Ascending aorta (tissue), 2 donors: Measurements from ENCODE around the gene CEP70. TPM values are rescaled to one million over a fixed set of nuclear protein-coding genes. Genes with fewer than 3 reads are reported as not detected.

Source experiments
- DNase-seq, 2 donors: peaks; one replicate each; pipeline ENCODE4 v3.0.0-alpha.2; 2019; ENCODE audit warnings: low spot score in 2 of 2
- H3K27ac ChIP-seq, 2 donors: fragments of 200-600 bp; sonication (generic); one replicate each; pipeline ENCODE4 v1.5.1; 2016 to 2017; ENCODE audit warnings: mild to moderate bottlenecking in 1 of 2
- H3K27me3 ChIP-seq: fragments of 200-600 bp; sonication (generic); one replicate; pipeline ENCODE4 v1.5.1; 2017
- H3K36me3 ChIP-seq, 2 donors: fragments of 200-600 bp; sonication (generic); one replicate each; pipeline ENCODE4 v1.5.1; 2016
- H3K4me1 ChIP-seq, 2 donors: fragments of 200-600 bp; sonication (generic); one replicate each; pipeline ENCODE4 v1.5.1; 2016 to 2017; ENCODE audit warnings: mild to moderate bottlenecking in 1 of 2
- H3K4me3 ChIP-seq, 2 donors: fragments of 200-600 bp; sonication (generic); one replicate each; pipeline ENCODE4 v1.5.1; 2016 to 2017; ENCODE audit warnings: mild to moderate bottlenecking in 1 of 2
- H3K9me3 ChIP-seq, 2 donors: fragments of 200-600 bp; sonication (generic); one replicate each; pipeline ENCODE4 v1.5.1; 2016
- CTCF ChIP-seq, 3 experiments: fragments of 200-600 bp in 2 of 3; fragments of 450-650 bp in 1 of 3; sonication (generic) in 2 of 3; IDR thresholded peaks; one replicate each; pipeline ENCODE4 v1.5.1; 2016 to 2019; ENCODE audit warnings: antibody characterized with exemption in 3 of 3, mild to moderate bottlenecking in 1 of 3, moderate library complexity in 1 of 3
- intact Hi-C: fragments of 100-400 bp; cut with DNase I; formaldehyde crosslinking; loops from one replicate; pipeline ENCODE4 v1.15.1; 2023
- total RNA-seq: library from RNA; depleted of rRNA; stranded (reverse); fragments of >200 nt; gene quantifications from one replicate; pipeline ENCODE4 v1.1.0, GENCODE V29; 2016

The CEP70 gene
- total RNA-seq, 1 donor from 2014 or later, result 7.6 TPM

DNA sequence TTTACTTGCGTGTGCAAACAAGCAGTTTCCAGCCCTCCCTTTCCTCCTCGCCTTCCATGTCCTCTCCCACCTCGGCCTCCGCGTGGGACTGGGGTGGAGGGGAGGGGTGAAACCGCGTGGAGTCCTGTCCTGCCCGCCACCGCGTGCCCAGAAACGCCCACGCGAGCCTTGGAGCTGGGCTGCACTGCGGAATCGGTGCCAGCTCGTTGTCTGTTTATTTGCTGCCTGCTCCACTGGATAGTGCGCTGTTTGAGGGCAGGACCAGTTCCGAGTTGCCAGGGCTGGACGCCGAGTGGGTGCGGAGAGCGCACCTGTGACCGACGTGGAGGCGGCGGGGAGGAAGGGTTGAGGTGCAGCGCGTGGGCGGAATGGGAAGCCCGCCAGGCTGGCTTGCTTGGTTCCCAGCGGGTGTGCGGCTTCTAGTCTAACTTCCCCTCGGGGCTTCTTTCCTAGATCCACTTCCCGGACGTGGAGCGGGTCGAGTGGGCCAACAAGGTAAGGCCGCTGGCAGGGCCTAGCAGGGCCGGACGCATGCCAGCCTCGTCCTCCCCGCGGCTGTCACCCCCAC, 142.4 kb downstream of the CEP70 start:
- no peak for TF ChIP-seq CTCF (IDR thresholded peaks at IDR 0.05)
- intact Hi-C loops, result no loop called here
- Histone ChIP-seq H3K4me3 (no peak overlapping the region), H3K4me1 (no peaks in the 10 kb centered on the region), H3K36me3 (no peaks in the 10 kb centered on the region), H3K27me3 (no peaks in the 10 kb centered on the region), H3K27ac (no peak overlapping the region), H3K9me3 (no peaks in the 10 kb centered on the region)
- DNase-seq, result peak in 1 of 2 donors; percentile 50

- intact Hi-C loops, result no loop called here
- Histone ChIP-seq H3K4me3 (no peak overlapping the region), H3K27me3 (no peaks in the 10 kb centered on the region), H3K27ac (no peak overlapping the region), H3K9me3 (no peaks in the 10 kb centered on the region), H3K4me1 (no peaks in the 10 kb centered on the region), H3K36me3 (no peaks in the 10 kb centered on the region)
- no peak for TF ChIP-seq CTCF (IDR thresholded peaks at IDR 0.05)
- DNase-seq, result peak in 1 of 2 donors; percentile 13
Measured at GRCh38 chr3:138450704-138451424, 143.2 kb downstream of the CEP70 start.

DNA sequence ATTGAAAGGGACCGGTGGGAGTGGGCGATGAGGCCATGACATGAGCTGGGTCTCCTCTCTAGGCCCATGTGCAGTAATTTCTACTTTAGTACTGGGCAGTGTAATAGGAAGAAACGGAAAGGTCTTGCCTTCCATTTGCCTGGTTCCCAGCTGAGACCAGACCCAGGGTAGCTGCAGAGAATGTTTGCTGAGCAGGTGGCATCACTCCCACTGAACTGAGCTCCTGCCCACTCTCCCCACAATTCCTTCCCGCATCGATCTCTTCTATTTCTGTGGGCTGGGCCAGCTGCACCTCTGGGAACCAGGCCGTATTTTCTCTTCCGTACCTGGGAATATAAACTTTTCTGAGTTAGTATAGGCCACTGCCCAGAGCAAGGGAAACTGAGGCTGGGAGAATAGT, 143.9 kb downstream of the CEP70 start:
- Histone ChIP-seq H3K4me1 (no peaks in the 10 kb centered on the region), H3K36me3 (no peaks in the 10 kb centered on the region), H3K27ac (no peak overlapping the region), H3K4me3 (no peak overlapping the region), H3K27me3 (no peaks in the 10 kb centered on the region), H3K9me3 (no peaks in the 10 kb centered on the region)
- intact Hi-C loops, result no loop called here
- TF ChIP-seq CTCF (IDR thresholded peaks at IDR 0.05), result no peak
- DNase-seq, result no peak

GRCh38 chr3:138449490-138449889, 144.6 kb downstream of the CEP70 start:
- H3K4me3 ChIP-seq, result no peak overlapping the region
- no peaks in the 10 kb centered on the region for H3K9me3 ChIP-seq
- no peaks in the 10 kb centered on the region for H3K36me3 ChIP-seq
- H3K4me1 ChIP-seq, result no peaks in the 10 kb centered on the region
- no peak overlapping the region for H3K27ac ChIP-seq
- intact Hi-C loops, result no loop called here
- DNase-seq, result no peak
- no peak for TF ChIP-seq CTCF (IDR thresholded peaks at IDR 0.05)
- no peaks in the 10 kb centered on the region for H3K27me3 ChIP-seq

- H3K36me3 ChIP-seq, result no peaks in the 10 kb centered on the region
- H3K27ac ChIP-seq, result no peak overlapping the region
- no peaks in the 10 kb centered on the region for H3K9me3 ChIP-seq
- DNase-seq, result no peak
- no peak overlapping the region for H3K4me3 ChIP-seq
- no peaks in the 10 kb centered on the region for H3K4me1 ChIP-seq
- no peaks in the 10 kb centered on the region for H3K27me3 ChIP-seq
- intact Hi-C loops, result no loop called here
- no peak for TF ChIP-seq CTCF (IDR thresholded peaks at IDR 0.05)
Measured at GRCh38 chr3:138448631-138449030, 145.4 kb downstream of the CEP70 start.
